Measurements from ENCODE around the gene C12orf42. TPM values are rescaled to one million over a fixed set of nuclear protein-coding genes. Genes with fewer than 3 reads are reported as not detected.

The C12orf42 gene
- total and polyA plus RNA-seq, 2 of the 4 experiments (the other 2 are of a cell fraction), result not detected

DNA sequence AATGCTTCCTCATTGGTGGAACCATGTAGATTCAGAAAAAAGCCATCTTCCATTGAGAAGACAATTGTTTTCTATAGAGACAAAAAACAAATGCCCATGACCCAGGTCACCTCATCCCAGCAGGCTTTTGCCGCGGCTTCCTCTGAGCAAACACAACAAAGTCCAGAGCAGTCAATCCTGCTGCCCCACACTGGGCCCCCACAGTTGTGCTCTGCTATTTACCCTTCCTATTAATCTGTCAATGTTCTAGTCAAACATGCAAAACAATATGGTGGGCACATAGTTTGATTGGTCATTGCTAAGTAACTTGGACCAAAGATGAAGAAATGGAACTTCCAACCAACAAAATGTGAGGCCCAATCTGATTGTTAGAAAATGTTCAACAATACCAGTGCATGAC is 20.7 kb downstream of the C12orf42 start:
- TF ChIP-seq MAZ (IDR thresholded peaks at IDR 0.05; ENCODE audit: borderline replicate concordance, low read depth, low read length) (no peak), CEBPB (IDR thresholded peaks at IDR 0.05; ENCODE audit: low read depth, low read length) (no peak), POLR2A (IDR thresholded peaks at IDR 0.05; ENCODE audit: low read depth, low read length) (no peak), MAFK (IDR thresholded peaks at IDR 0.05; ENCODE audit: low read depth, low read length) (no peak), USF2 (IDR thresholded peaks at IDR 0.05; ENCODE audit: low read depth, low read length) (no peak), RFX5 (IDR thresholded peaks at IDR 0.05; ENCODE audit: low read depth, low read length) (no peak), ELK1 (IDR thresholded peaks at IDR 0.05; ENCODE audit: borderline replicate concordance, low read depth, low read length) (no peak), RAD21 (IDR thresholded peaks at IDR 0.05; ENCODE audit: low read length) (no peak), CHD1 (IDR thresholded peaks at IDR 0.05; ENCODE audit: low read depth, low read length) (no peak), MXI1 (IDR thresholded peaks at IDR 0.05; ENCODE audit: borderline replicate concordance, low read depth, low read length) (no peak), NFE2L2 (IDR thresholded peaks at IDR 0.05; ENCODE audit: low read depth, low read length) (no peak), CTCF (conservative IDR thresholded peaks at IDR 0.05; ENCODE audit: low read depth, low read length) (no peak)
- no peak for ATAC-seq (ENCODE audit: low read depth)
- Histone ChIP-seq H3K9me1 (ENCODE audit: insufficient read depth, low read length) (no peaks in the 10 kb centered on the region), H3K14ac (replicated peaks; ENCODE audit: low read depth, low read length) (no peak overlapping the region), H3K27me3 (ENCODE audit: control insufficient read depth, insufficient read depth, low read length) (no peaks in the 10 kb centered on the region), H3K4ac (ENCODE audit: low read depth, low read length) (no peak overlapping the region), H3K4me3 (ENCODE audit: insufficient read depth, low read depth, low read length) (no peak overlapping the region), H4K91ac (ENCODE audit: insufficient read depth, low read depth, low read length) (no peak overlapping the region), H3K27ac (ENCODE audit: insufficient read depth, low read length) (no peak overlapping the region), H3K23ac (ENCODE audit: low read depth, low read length) (no peak overlapping the region), H4K20me1 (ENCODE audit: insufficient read depth, low read length) (no peaks in the 10 kb centered on the region), H3K79me1 (ENCODE audit: low read depth in 1 of 2, low read length in 2 of 2) (no peaks in the 10 kb centered on the region), H2AK9ac (replicated peaks; ENCODE audit: low read depth, low read length, poor library complexity) (no peak overlapping the region), H2BK20ac (ENCODE audit: low read depth, low read length) (no peak overlapping the region), H3K9me3 (ENCODE audit: control insufficient read depth, insufficient read depth, low read length) (peaks cover 7% of the 10 kb centered on the region), H3K9ac (ENCODE audit: low read depth, low read length) (no peak overlapping the region), H2BK5ac (ENCODE audit: low read depth, low read length, poor library complexity, severe bottlenecking) (no peak overlapping the region), H2AFZ (replicated peaks; ENCODE audit: low read length, poor library complexity) (no peak overlapping the region), H3K18ac (ENCODE audit: low read depth, low read length) (no peak overlapping the region), H2BK15ac (ENCODE audit: low read depth, low read length) (no peak overlapping the region), H3K4me1 (ENCODE audit: control insufficient read depth, insufficient read depth, low read length) (no peaks in the 10 kb centered on the region), H4K5ac (ENCODE audit: low read depth, low read length) (no peak overlapping the region), H3K36me3 (ENCODE audit: control insufficient read depth, insufficient read depth, low read length) (no peaks in the 10 kb centered on the region), H2BK120ac (ENCODE audit: low read depth, low read length) (no peak overlapping the region), H3K4me2 (ENCODE audit: low read depth, low read length) (no peak overlapping the region), H2AK5ac (ENCODE audit: low read depth, low read length) (no peak overlapping the region), H3K56ac (ENCODE audit: extremely low read depth, insufficient read depth, low read length) (no peak overlapping the region), H4K8ac (ENCODE audit: low read depth in 2 of 2, low read length in 2 of 2) (no peak overlapping the region)
- no TSS peak for BruUV-seq (replicated peaks)
- in situ Hi-C loops (cut with MboI; ENCODE audit: low sequenced_read_pairs) (no loop called here), intact Hi-C loops (cut with micrococcal nuclease) (no loop called here), dilution Hi-C loops (cut with HindIII; ENCODE audit: low sequenced_read_pairs, unreplicated experiment) (no loop called here)
- no CpG with 5 or more reads among the region's 2 CpGs for WGBS, 2 experiments (ENCODE audit: extremely low coverage in 2 of 2, insufficient read length in 1 of 2)
- DNase-seq, result no peak
- CTCF ChIA-PET, result no interaction called here
- POLR2A ChIA-PET (ENCODE audit: unreplicated experiment), result no interaction called here

Measured in IMR-90 (cell line).